Stomach (tissue), 4 donors: ENCODE measurements around the gene ETFBKMT.

ENCODE experiments used
- CTCF ChIP-seq, 7 experiments: fragments of 450-650 bp in 4 of 7; fragments of 200-600 bp in 3 of 7; sonication (generic) in 3 of 7; IDR thresholded peaks; one replicate each; pipeline ENCODE4 v1.5.1; 2016 to 2019; ENCODE audit warnings: antibody characterized with exemption in 7 of 7, control low read depth in 2 of 7, mild to moderate bottlenecking in 1 of 7
- POLR2A ChIP-seq, 4 donors: fragments of 450-650 bp; IDR thresholded peaks; one replicate each; pipeline ENCODE4 v1.6.1; 2016; ENCODE audit warnings: antibody characterized with exemption in 4 of 4, control low read depth in 2 of 4, mild to moderate bottlenecking in 1 of 4, moderate library complexity in 1 of 4

GRCh38 chr12:31702047-31702446 lies 42.6 kb downstream of the ETFBKMT start:
- TF ChIP-seq CTCF (IDR thresholded peaks at IDR 0.05) = peak in 1 of 7 experiments; percentile 4
- TF ChIP-seq POLR2A (IDR thresholded peaks at IDR 0.05) = no peak
